HEK293 (cell line): Measurements from ENCODE around the gene CHST12.

Experiments
- CTCF ChIA-PET: fragments of 350-600 bp; formaldehyde crosslinking; extraction: SDS; loops from one replicate; lab custom pipeline; 2021; ENCODE audit warnings: antibody characterized with exemption; lab: Yijun Ruan, JAX
- POLR2A ChIA-PET: fragments of 300-600 bp; formaldehyde crosslinking; extraction: SDS; loops from one replicate; lab custom pipeline; 2020; ENCODE audit warnings: antibody characterized with exemption, inconsistent platforms; lab: Yijun Ruan, JAX
- H3K27ac ChIP-seq: fragments of 200-500 bp; sonication (Bioruptor generic); 2 replicates; pipeline ENCODE4 v1.5.1; 2014; ENCODE audit warnings: low read depth, low read length, control low read depth, inconsistent platforms; ENCODE audit errors: extremely low read depth
- H3K36me3 ChIP-seq, 2 experiments: fragments of 200-500 bp in 1 of 2; sonication (Bioruptor generic) in 1 of 2; 1 replicate in 1 of 2; 2 replicates in 1 of 2; pipeline ENCODE4 v1.5.1; 2014 to 2017; ENCODE audit warnings: inconsistent platforms in 2 of 2, low read length in 2 of 2; ENCODE audit not compliant: control insufficient read depth in 2 of 2, insufficient read depth in 1 of 2
- H3K4me1 ChIP-seq: fragments of 200-500 bp; sonication (Bioruptor generic); 2 replicates; pipeline ENCODE4 v1.5.1; 2014; ENCODE audit warnings: mild to moderate bottlenecking, low read length, inconsistent platforms; ENCODE audit not compliant: control insufficient read depth, insufficient read depth
- H3K4me3 ChIP-seq: 2 replicates; pipeline ENCODE4 v1.5.1; 2011; ENCODE audit warnings: low read depth, mild to moderate bottlenecking, control low read depth, low read length, moderate library complexity
- H3K9me3 ChIP-seq: fragments of 200-500 bp; sonication (Bioruptor generic); 2 replicates; pipeline ENCODE4 v1.5.1; 2014; ENCODE audit warnings: low read depth, low read length, inconsistent platforms; ENCODE audit not compliant: control insufficient read depth, insufficient read depth
- CTCF ChIP-seq: fragments of 450-650 bp; formaldehyde crosslinking; IDR thresholded peaks from 2 replicates; pipeline ENCODE4 v1.5.1; 2016; ENCODE audit warnings: missing biosample characterization, missing genetic modification characterization
- GLIS1 ChIP-seq: fragments of 450-650 bp; formaldehyde crosslinking; IDR thresholded peaks from 2 replicates; pipeline ENCODE4 v1.5.1; 2016; ENCODE audit warnings: missing biosample characterization, missing genetic modification characterization
- GLIS2 ChIP-seq: fragments of 450-650 bp; formaldehyde crosslinking; IDR thresholded peaks from 2 replicates; pipeline ENCODE4 v1.5.1; 2016; ENCODE audit warnings: missing biosample characterization, missing genetic modification characterization
- KLF10 ChIP-seq: fragments of 450-650 bp; IDR thresholded peaks from 2 replicates; pipeline ENCODE4 v1.5.1; 2018; ENCODE audit warnings: missing biosample characterization, mild to moderate bottlenecking, missing genetic modification characterization
- KLF7 ChIP-seq: fragments of 450-650 bp; formaldehyde crosslinking; IDR thresholded peaks from 2 replicates; pipeline ENCODE4 v1.5.1; 2016; ENCODE audit warnings: missing biosample characterization, missing genetic modification characterization, borderline replicate concordance
- MYNN ChIP-seq: fragments of 450-650 bp; formaldehyde crosslinking; IDR thresholded peaks from 2 replicates; pipeline ENCODE4 v1.5.1; 2016; ENCODE audit warnings: missing biosample characterization, missing genetic modification characterization, borderline replicate concordance
- PATZ1 ChIP-seq: fragments of 450-650 bp; formaldehyde crosslinking; IDR thresholded peaks from 2 replicates; pipeline ENCODE4 v1.5.1; 2016; ENCODE audit warnings: missing biosample characterization, missing genetic modification characterization
- PBX3 ChIP-seq: sonication (generic); formaldehyde crosslinking; IDR thresholded peaks from 2 replicates; pipeline ENCODE4 v1.8.1; 2022; ENCODE audit warnings: mild to moderate bottlenecking, moderate library complexity, missing genetic modification reagents
- SCRT2 ChIP-seq: fragments of 450-650 bp; formaldehyde crosslinking; IDR thresholded peaks from 2 replicates; pipeline ENCODE4 v1.5.1; 2016; ENCODE audit warnings: missing biosample characterization, missing genetic modification characterization
- SP7 ChIP-seq: fragments of 450-650 bp; formaldehyde crosslinking; IDR thresholded peaks from 2 replicates; pipeline ENCODE4 v1.5.1; 2016; ENCODE audit warnings: missing biosample characterization, missing genetic modification characterization
- TCF7L2 ChIP-seq: IDR thresholded peaks from 2 replicates; pipeline ENCODE4 v1.6.1; 2011; ENCODE audit warnings: low read depth, mild to moderate bottlenecking, inconsistent platforms, low read length, moderate library complexity, borderline replicate concordance
- YY1 ChIP-seq: fragments of 450-650 bp; formaldehyde crosslinking; IDR thresholded peaks from 2 replicates; pipeline ENCODE4 v1.5.1; 2018; ENCODE audit warnings: missing biosample characterization, missing genetic modification characterization
- ZBTB20 ChIP-seq: fragments of 450-650 bp; formaldehyde crosslinking; IDR thresholded peaks from 2 replicates; pipeline ENCODE4 v1.5.1; 2016; ENCODE audit warnings: missing biosample characterization, missing genetic modification characterization
- ZBTB8A ChIP-seq: fragments of 450-650 bp; formaldehyde crosslinking; IDR thresholded peaks from 2 replicates; pipeline ENCODE4 v1.5.1; 2016; ENCODE audit warnings: missing biosample characterization, missing genetic modification characterization
- ZNF155 ChIP-seq: fragments of 450-650 bp; formaldehyde crosslinking; IDR thresholded peaks from 2 replicates; pipeline ENCODE4 v1.5.1; 2016; ENCODE audit warnings: missing biosample characterization, missing genetic modification characterization
- ZNF223 ChIP-seq: fragments of 450-650 bp; formaldehyde crosslinking; IDR thresholded peaks from 2 replicates; pipeline ENCODE4 v1.5.1; 2016; ENCODE audit warnings: missing biosample characterization, missing genetic modification characterization
- ZNF24 ChIP-seq: fragments of 450-650 bp; formaldehyde crosslinking; IDR thresholded peaks from 2 replicates; pipeline ENCODE4 v1.5.1; 2016; ENCODE audit warnings: missing biosample characterization, missing genetic modification characterization
- ZNF335 ChIP-seq: fragments of 450-650 bp; formaldehyde crosslinking; conservative IDR thresholded peaks from 2 replicates; pipeline ENCODE4 v1.5.1; 2016; ENCODE audit warnings: missing biosample characterization, missing genetic modification characterization
- ZNF426 ChIP-seq: fragments of 450-650 bp; formaldehyde crosslinking; IDR thresholded peaks from 2 replicates; pipeline ENCODE4 v1.5.1; 2017; ENCODE audit warnings: missing biosample characterization, missing genetic modification characterization, mild to moderate bottlenecking, inconsistent platforms, moderate library complexity
- ZNF580 ChIP-seq: fragments of 450-650 bp; formaldehyde crosslinking; IDR thresholded peaks from 2 replicates; pipeline ENCODE4 v1.5.1; 2016; ENCODE audit warnings: missing biosample characterization, missing genetic modification characterization
- ZNF596 ChIP-seq: fragments of 450-650 bp; IDR thresholded peaks from 2 replicates; pipeline ENCODE4 v1.5.0; 2018; ENCODE audit warnings: missing biosample characterization, mild to moderate bottlenecking, missing genetic modification characterization, moderate library complexity
- ZNF624 ChIP-seq: fragments of 450-650 bp; formaldehyde crosslinking; IDR thresholded peaks from 2 replicates; pipeline ENCODE4 v1.5.1; 2017; ENCODE audit warnings: missing biosample characterization, missing genetic modification characterization
- ZNF707 ChIP-seq: fragments of 450-650 bp; formaldehyde crosslinking; IDR thresholded peaks from 2 replicates; pipeline ENCODE4 v1.5.1; 2016; ENCODE audit warnings: missing biosample characterization, missing genetic modification characterization
- ZSCAN30 ChIP-seq: fragments of 450-650 bp; IDR thresholded peaks from 2 replicates; pipeline ENCODE4 v1.5.1; 2018; ENCODE audit warnings: missing biosample characterization, mild to moderate bottlenecking, missing genetic modification characterization, moderate library complexity
- TF ChIP-seq, protein P1 (sequence below): fragments of 450-650 bp; formaldehyde crosslinking; IDR thresholded peaks from 2 replicates; pipeline ENCODE4 v1.5.1; 2016; ENCODE audit warnings: missing biosample characterization, missing genetic modification characterization, borderline replicate concordance

The CHST12 gene

DNA sequence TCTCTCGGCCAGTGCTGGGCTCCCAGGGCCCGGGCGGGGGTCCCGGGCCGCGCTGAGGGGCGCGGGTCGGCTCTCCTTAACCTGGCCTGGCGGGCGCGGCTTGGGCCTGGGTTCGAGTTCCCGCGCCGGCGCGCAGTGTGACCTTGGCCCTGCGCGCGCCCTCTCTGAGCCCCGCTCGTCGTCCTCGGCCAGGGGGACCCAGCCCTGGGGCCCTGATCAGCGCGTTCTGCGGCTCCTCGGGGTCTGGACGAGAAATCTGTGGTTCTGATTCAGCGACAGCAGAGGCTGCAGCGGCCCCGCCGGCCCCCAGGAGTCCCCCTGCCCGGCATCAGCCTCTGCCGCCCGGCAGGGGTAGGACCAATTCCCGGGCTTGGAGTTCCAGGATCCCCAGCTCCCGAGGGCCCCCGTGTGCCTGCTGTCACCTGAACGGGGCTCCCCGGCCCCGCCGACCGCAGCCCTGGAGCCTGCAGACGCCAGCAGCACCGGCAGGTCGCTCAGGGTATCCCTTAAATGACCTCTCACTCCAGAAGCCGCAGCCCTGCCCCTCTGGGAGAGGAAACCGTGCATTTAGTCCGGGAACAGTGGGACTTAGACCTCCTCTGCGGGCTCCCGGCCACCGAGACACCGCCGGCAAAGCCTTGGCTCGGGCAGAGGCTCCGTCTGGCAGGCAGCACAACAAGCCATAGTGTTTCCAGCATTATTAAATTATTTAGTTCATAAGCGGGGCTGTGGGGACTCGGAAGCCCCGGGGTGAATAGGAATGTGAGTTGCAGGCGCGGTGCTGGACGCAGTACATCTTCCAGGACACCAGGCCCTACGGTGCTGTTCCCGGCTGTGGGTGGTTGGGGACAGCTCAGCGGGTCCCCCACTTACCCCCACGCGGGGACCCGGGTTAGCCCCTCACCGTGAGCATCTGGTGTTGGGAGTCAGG lies 572 bp downstream of the CHST12 start:
- Histone ChIP-seq H3K4me3 (peak overlapping the region; percentile 74), H3K36me3 (no peaks in the 10 kb centered on the region), H3K9me3 (no peaks in the 10 kb centered on the region), H3K27ac (peak overlapping the region; percentile 68; the same call in 1 of the 2 replicates), H3K4me1 (peaks cover 10% of the 10 kb centered on the region)
- POLR2A ChIA-PET = interaction anchor here (0.6 to 1.9 kb wide), 5 partner anchors 9 to 391 kb away, joined by 3 to 11 read pairs (median 4); partner anchors contain the start of gene EIF3B
- TF ChIP-seq ZNF155 = no peak
- no peak for TF ChIP-seq TCF7L2
- TF ChIP-seq ZNF335 (tag by site-specific recombination) = peak; percentile 78
- no peak for TF ChIP-seq PBX3
- TF ChIP-seq ZNF596 (tag by site-specific recombination) = no peak
- TF ChIP-seq ZSCAN30 (tag by site-specific recombination) = 0 out of 2 replicates have a peak, but pooled peaks have one; percentile 10
- peak; percentile 64 for TF ChIP-seq ZBTB8A (tag by site-specific recombination)
- no peak for TF ChIP-seq SP7 (tag by site-specific recombination)
- no peak for TF ChIP-seq ZNF24 (tag by site-specific recombination)
- TF ChIP-seq ZNF707 (tag by site-specific recombination) = no peak
- TF ChIP-seq ZNF624 (tag by site-specific recombination) = no peak
- no peak for TF ChIP-seq SCRT2 (tag by site-specific recombination)
- TF ChIP-seq GLIS1 = 0 out of 2 replicates have a peak, but pooled peaks have one; percentile 5
- TF ChIP-seq KLF10 = 0 out of 2 replicates have a peak, but pooled peaks have one; percentile 13
- no peak for TF ChIP-seq MYNN (tag by site-specific recombination)
- TF ChIP-seq PATZ1 (tag by site-specific recombination) = 0 out of 2 replicates have a peak, but pooled peaks have one; percentile 16
- no peak for TF ChIP-seq ZNF426 (tag by site-specific recombination)
- TF ChIP-seq ZNF580 (tag by site-specific recombination) = no peak
- TF ChIP-seq GLIS2 (tag by site-specific recombination) = peak; percentile 38; the same call in 1 of the 2 replicates
- TF ChIP-seq ZBTB20 (tag by site-specific recombination) = peak; percentile 81; the same call in 1 of the 2 replicates
- peak; percentile 49 for TF ChIP-seq CTCF (tag by site-specific recombination)
- no peak for TF ChIP-seq KLF7 (tag by site-specific recombination)
- TF ChIP-seq ZNF223 = no peak
- TF ChIP-seq, protein P1, sequence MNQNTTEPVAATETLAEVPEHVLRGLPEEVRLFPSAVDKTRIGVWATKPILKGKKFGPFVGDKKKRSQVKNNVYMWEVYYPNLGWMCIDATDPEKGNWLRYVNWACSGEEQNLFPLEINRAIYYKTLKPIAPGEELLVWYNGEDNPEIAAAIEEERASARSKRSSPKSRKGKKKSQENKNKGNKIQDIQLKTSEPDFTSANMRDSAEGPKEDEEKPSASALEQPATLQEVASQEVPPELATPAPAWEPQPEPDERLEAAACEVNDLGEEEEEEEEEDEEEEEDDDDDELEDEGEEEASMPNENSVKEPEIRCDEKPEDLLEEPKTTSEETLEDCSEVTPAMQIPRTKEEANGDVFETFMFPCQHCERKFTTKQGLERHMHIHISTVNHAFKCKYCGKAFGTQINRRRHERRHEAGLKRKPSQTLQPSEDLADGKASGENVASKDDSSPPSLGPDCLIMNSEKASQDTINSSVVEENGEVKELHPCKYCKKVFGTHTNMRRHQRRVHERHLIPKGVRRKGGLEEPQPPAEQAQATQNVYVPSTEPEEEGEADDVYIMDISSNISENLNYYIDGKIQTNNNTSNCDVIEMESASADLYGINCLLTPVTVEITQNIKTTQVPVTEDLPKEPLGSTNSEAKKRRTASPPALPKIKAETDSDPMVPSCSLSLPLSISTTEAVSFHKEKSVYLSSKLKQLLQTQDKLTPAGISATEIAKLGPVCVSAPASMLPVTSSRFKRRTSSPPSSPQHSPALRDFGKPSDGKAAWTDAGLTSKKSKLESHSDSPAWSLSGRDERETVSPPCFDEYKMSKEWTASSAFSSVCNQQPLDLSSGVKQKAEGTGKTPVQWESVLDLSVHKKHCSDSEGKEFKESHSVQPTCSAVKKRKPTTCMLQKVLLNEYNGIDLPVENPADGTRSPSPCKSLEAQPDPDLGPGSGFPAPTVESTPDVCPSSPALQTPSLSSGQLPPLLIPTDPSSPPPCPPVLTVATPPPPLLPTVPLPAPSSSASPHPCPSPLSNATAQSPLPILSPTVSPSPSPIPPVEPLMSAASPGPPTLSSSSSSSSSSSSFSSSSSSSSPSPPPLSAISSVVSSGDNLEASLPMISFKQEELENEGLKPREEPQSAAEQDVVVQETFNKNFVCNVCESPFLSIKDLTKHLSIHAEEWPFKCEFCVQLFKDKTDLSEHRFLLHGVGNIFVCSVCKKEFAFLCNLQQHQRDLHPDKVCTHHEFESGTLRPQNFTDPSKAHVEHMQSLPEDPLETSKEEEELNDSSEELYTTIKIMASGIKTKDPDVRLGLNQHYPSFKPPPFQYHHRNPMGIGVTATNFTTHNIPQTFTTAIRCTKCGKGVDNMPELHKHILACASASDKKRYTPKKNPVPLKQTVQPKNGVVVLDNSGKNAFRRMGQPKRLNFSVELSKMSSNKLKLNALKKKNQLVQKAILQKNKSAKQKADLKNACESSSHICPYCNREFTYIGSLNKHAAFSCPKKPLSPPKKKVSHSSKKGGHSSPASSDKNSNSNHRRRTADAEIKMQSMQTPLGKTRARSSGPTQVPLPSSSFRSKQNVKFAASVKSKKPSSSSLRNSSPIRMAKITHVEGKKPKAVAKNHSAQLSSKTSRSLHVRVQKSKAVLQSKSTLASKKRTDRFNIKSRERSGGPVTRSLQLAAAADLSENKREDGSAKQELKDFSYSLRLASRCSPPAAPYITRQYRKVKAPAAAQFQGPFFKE = no peak
- TF ChIP-seq YY1 (tag by site-specific recombination) = no peak
- TF ChIP-seq, all 188 proteins: peak for 9
- CTCF ChIA-PET = no interaction called here
